Measurements from ENCODE around the gene STARD3NL. TPM values are rescaled to one million over a fixed set of nuclear protein-coding genes. Genes with fewer than 3 reads are reported as not detected.

Gene STARD3NL
- total RNA-seq, 1 donor from 2014 or later: 48.7 TPM

- DNase-seq: no peak
These were observed 7.6 kb downstream of the STARD3NL start for GRCh38 chr7:38185395-38186307.

GRCh38 chr7:38186593-38187314 lies 8.7 kb downstream of the STARD3NL start:
- no peak for DNase-seq

GRCh38 chr7:38187794-38188440 lies 9.9 kb downstream of the STARD3NL start:
- no peak for DNase-seq

- no peak for DNase-seq
These were observed 11.3 kb downstream of the STARD3NL start for GRCh38 chr7:38189231-38189938.

GRCh38 chr7:38190011-38190410 lies 12.0 kb downstream of the STARD3NL start:
- no peak for DNase-seq

GRCh38 chr7:38191791-38192190 lies 13.7 kb downstream of the STARD3NL start:
- no peak for DNase-seq

- no peak for DNase-seq
These were observed 14.3 kb downstream of the STARD3NL start for GRCh38 chr7:38192327-38192726.

- no peak for DNase-seq
These were observed 18.0 kb downstream of the STARD3NL start for GRCh38 chr7:38195804-38196595.

- DNase-seq: no peak
These were observed 20.3 kb downstream of the STARD3NL start for GRCh38 chr7:38198366-38198765.

GRCh38 chr7:38199154-38199553 lies 21.1 kb downstream of the STARD3NL start:
- no peak for DNase-seq

- DNase-seq: no peak
These were observed 21.7 kb downstream of the STARD3NL start for GRCh38 chr7:38199782-38200181.

- no peak for DNase-seq
These were observed 28.0 kb downstream of the STARD3NL start for GRCh38 chr7:38206071-38206470.

- DNase-seq: no peak
These were observed 29.8 kb downstream of the STARD3NL start for GRCh38 chr7:38207843-38208242.

GRCh38 chr7:38211486-38211885 lies 33.4 kb downstream of the STARD3NL start:
- peak; percentile 32 for DNase-seq

- peak; percentile 52 for DNase-seq
These were observed 33.9 kb downstream of the STARD3NL start for GRCh38 chr7:38211940-38212339.

GRCh38 chr7:38215115-38215514 lies 37.1 kb downstream of the STARD3NL start:
- no peak for DNase-seq

- peak; percentile 96 for DNase-seq
These were observed 38.0 kb downstream of the STARD3NL start for GRCh38 chr7:38215735-38216670.

GRCh38 chr7:38217672-38218071 lies 39.6 kb downstream of the STARD3NL start:
- no peak for DNase-seq

- DNase-seq: no peak
These were observed 42.4 kb downstream of the STARD3NL start for GRCh38 chr7:38220452-38220851.

- peak; percentile 81 for DNase-seq
These were observed 44.5 kb downstream of the STARD3NL start for GRCh38 chr7:38222481-38223096.

Data from tongue (tissue), 2 donors.